NB4 (cell line): ENCODE measurements around the gene MSI2.

Source experiments
- DNase-seq: peaks from one replicate; pipeline ENCODE4 v3.0.0; 2010; ENCODE audit warnings: low read depth
- H3K4me3 ChIP-seq: one replicate; pipeline ENCODE4 v1.5.1; 2011; ENCODE audit warnings: mild to moderate bottlenecking, low read depth, low read length, moderate library complexity
- MYC ChIP-seq: IDR thresholded peaks from 2 replicates; pipeline ENCODE4 v1.6.1; 2011; ENCODE audit warnings: low read depth, low read length
- POLR2A ChIP-seq: IDR thresholded peaks from 2 replicates; pipeline ENCODE4 v1.6.1; 2011; ENCODE audit warnings: mild to moderate bottlenecking; ENCODE audit not compliant: insufficient read length; ENCODE audit errors: extremely low read depth
- TF ChIP-seq, protein P1 (sequence below): IDR thresholded peaks from 2 replicates; pipeline ENCODE4 v1.6.1; 2011; ENCODE audit warnings: low read depth, low read length
- TF ChIP-seq, protein P2 (sequence below): IDR thresholded peaks from one replicate; pipeline ENCODE4 v1.5.1; 2012; ENCODE audit warnings: low read depth, low read length

MSI2 gene

DNA sequence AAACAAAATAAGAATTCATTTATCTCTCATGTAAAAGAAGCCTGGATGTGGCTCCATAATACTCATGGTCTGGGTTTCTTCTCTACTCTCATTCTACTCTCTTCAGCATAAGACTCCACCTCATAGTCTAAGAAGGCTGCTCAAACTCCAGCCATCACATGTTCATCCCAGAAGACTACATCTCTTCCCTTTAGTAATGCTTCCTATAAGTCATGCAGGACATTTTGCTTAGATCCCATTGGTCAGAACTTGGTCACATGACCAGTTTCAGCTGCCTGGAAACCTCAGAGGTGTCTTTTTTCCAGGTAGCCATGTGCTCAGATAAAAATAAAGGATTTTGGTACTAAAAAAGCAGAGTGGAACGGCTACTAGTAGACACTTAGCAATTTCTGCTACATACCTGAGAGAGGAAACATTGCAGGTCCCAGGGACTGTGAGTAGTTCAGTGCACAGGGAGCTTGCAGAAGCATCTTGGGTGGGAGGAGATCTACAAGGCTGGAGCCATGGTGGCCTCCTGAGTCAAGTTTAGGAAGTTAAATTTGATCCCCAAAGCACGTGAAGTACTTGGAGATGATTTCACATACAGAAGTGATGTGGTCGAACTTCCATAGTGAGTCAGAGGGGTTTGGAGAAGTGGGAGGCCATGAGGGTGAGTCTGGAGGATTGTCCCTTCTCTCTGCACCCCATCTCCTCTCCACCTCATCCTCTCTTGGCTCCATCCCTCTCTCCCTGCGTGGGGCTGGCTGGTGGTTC, 378.6 kb downstream of the MSI2 start:
- TF ChIP-seq POLR2A (no peak), MYC (no peak)
- TF ChIP-seq, protein P1, sequence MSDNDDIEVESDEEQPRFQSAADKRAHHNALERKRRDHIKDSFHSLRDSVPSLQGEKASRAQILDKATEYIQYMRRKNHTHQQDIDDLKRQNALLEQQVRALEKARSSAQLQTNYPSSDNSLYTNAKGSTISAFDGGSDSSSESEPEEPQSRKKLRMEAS, result no peak
- TF ChIP-seq, protein P2, sequence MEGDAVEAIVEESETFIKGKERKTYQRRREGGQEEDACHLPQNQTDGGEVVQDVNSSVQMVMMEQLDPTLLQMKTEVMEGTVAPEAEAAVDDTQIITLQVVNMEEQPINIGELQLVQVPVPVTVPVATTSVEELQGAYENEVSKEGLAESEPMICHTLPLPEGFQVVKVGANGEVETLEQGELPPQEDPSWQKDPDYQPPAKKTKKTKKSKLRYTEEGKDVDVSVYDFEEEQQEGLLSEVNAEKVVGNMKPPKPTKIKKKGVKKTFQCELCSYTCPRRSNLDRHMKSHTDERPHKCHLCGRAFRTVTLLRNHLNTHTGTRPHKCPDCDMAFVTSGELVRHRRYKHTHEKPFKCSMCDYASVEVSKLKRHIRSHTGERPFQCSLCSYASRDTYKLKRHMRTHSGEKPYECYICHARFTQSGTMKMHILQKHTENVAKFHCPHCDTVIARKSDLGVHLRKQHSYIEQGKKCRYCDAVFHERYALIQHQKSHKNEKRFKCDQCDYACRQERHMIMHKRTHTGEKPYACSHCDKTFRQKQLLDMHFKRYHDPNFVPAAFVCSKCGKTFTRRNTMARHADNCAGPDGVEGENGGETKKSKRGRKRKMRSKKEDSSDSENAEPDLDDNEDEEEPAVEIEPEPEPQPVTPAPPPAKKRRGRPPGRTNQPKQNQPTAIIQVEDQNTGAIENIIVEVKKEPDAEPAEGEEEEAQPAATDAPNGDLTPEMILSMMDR, result no peak
- DNase-seq, result peak; percentile 17
- no peak overlapping the region for H3K4me3 ChIP-seq

DNA sequence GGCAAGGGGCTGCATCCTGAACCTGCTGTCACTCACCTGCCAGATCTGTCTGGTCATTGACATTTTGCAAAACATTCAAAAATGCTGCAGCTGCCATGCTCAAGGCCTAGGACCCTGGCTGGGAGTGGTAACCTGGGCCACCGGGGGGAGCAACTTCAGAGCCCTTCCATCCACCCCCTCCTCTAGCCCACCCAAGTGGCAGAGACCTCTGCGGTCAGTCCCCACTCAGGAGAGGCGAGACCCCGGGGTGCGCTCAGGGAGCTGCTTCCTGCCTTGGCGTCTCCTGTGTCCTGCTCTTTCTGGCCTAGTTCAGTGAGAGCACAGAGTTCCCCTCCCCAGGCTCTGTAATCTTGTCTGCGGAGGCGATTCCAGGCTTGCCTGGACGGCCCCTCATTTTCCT, 380.0 kb downstream of the MSI2 start:
- no peak for DNase-seq
- H3K4me3 ChIP-seq, result no peak overlapping the region
- TF ChIP-seq, protein P1, result no peak
- TF ChIP-seq, protein P2, result no peak
- no peak for TF ChIP-seq MYC

DNA sequence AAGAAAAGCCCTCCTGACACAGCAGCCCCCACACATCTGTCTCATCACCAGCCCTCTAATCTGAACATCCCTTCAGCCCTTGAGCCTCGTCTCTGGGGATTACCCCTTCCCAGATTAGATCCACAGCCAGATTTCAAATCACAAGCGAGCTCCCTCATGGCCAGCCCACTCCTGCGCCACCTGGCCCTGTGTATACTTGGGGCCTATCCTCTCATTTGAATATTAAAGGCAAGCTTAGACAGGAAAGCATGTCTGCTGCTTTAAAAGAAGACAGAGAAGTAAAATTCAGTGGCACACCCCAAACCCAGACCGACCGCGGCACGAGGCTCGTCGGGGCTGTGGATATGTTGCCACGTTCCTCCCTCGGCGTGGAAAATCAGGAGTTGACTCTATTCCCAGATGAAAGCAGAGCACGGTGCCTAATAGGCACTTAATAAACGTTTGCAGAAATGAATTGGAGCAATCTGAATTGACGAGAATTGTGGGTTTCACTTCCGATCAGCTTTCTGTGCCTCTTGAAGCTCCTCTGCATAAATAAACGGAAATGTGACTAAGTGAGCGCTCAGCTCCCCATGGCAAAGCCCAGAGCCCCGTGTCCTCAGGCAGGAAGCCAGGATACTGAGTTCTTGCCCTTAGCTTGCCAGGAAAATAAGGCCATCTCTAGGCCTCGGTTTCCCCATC, 380.8 kb downstream of the MSI2 start:
- no peak overlapping the region for H3K4me3 ChIP-seq
- no peak for TF ChIP-seq POLR2A
- TF ChIP-seq MYC, result no peak
- TF ChIP-seq, protein P2, result no peak
- TF ChIP-seq, protein P1, result no peak
- DNase-seq, result no peak

DNA sequence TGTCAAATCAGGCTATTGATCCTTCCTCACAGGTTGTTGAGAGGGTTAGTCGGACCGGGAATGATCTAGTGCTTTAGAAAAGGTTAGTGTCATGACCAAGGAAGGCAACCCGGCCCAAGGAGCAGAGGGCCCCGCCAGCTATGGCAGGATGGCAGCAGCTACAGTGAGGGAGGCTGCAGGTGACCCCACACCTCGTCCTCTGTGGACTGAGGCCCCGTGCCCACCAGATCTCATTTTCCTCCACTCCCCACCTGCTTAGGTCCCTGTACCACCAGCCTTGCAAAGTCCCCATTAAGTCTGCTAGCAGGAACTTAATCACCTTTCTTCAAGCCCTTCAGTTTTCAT, 381.3 kb downstream of the MSI2 start:
- no peak for DNase-seq
- TF ChIP-seq, protein P2, result no peak
- TF ChIP-seq MYC (no peak), POLR2A (no peak)
- TF ChIP-seq, protein P1, result no peak
- H3K4me3 ChIP-seq, result no peak overlapping the region

DNA sequence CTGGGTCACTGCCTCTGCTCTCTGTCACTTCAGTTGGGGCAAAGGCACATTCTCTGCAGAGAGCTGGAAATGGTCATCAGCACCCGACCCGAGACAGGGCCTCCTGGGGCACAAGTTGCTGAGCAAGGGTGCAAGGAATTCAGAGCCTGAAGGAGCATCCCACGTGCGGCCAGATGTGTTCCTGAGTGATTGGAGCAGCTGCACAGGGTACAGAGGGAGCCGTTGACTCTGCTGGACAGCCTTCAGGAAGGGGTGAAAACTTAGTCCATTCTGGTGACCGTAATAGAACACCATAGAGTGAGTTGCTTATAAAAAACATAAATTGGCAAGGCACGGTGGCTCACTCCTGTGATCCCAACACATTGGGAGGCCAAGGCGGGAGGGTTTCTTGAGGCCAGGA, 382.0 kb downstream of the MSI2 start:
- H3K4me3 ChIP-seq, result no peak overlapping the region
- TF ChIP-seq, protein P1, result no peak
- TF ChIP-seq, protein P2, result no peak
- TF ChIP-seq MYC, result no peak
- no peak for TF ChIP-seq POLR2A
- DNase-seq, result no peak
